Spleen (tissue), 11 donors: ENCODE measurements around the gene PFDN5. TPM values are rescaled to one million over a fixed set of nuclear protein-coding genes. Genes with fewer than 3 reads are reported as not detected.

Experiments used
- DNase-seq: peaks from one replicate; pipeline ENCODE4 v3.0.0-alpha.2; 2020
- H3K27ac ChIP-seq, 8 donors: fragments of 200-600 bp; sonication (generic) in 7 of 8; 1 replicate in 4 of 8; 2 replicates in 4 of 8; pipeline versions ENCODE4 v1.5.0 to v1.8.0; 2016 to 2021; ENCODE audit warnings: inconsistent platforms in 4 of 8, mild to moderate bottlenecking in 4 of 8, moderate library complexity in 1 of 8
- H3K27me3 ChIP-seq, 7 donors: fragments of 200-600 bp; sonication (generic) in 6 of 7; replicated peaks in 1 of 7; 1 replicate in 4 of 7; 2 replicates in 3 of 7; pipeline versions ENCODE4 v1.5.0 to v1.8.0; 2016 to 2021; ENCODE audit warnings: inconsistent platforms in 3 of 7, mild to moderate bottlenecking in 1 of 7
- H3K36me3 ChIP-seq, 6 donors: fragments of 200-600 bp; sonication (generic) in 5 of 6; 1 replicate in 4 of 6; 2 replicates in 2 of 6; pipeline versions ENCODE4 v1.5.0 to v1.8.0; 2016 to 2021; ENCODE audit warnings: inconsistent platforms in 2 of 6
- H3K4me1 ChIP-seq, 6 donors: fragments of 200-600 bp; sonication (generic) in 5 of 6; 1 replicate in 3 of 6; 2 replicates in 3 of 6; pipeline versions ENCODE4 v1.5.0 to v1.8.0; 2016 to 2021; ENCODE audit warnings: inconsistent platforms in 3 of 6
- H3K4me3 ChIP-seq, 8 donors: fragments of 200-600 bp; sonication (generic) in 7 of 8; 1 replicate in 4 of 8; 2 replicates in 4 of 8; pipeline versions ENCODE4 v1.5.0 to v1.8.0; 2016 to 2021; ENCODE audit warnings: inconsistent platforms in 4 of 8, mild to moderate bottlenecking in 4 of 8, moderate library complexity in 2 of 8
- H3K9me3 ChIP-seq, 8 donors: fragments of 200-600 bp; sonication (generic) in 7 of 8; 1 replicate in 4 of 8; 2 replicates in 4 of 8; pipeline versions ENCODE4 v1.5.0 to v1.8.0; 2016 to 2021; ENCODE audit warnings: inconsistent platforms in 4 of 8
- CTCF ChIP-seq, 11 experiments: fragments of 200-600 bp in 7 of 11; fragments of 450-650 bp in 4 of 11; sonication (generic) in 4 of 11; IDR thresholded peaks in 8 of 11; conservative IDR thresholded peaks in 3 of 11; 1 replicate in 7 of 11; 2 replicates in 4 of 11; pipeline versions ENCODE4 v1.4.0 to v1.8.0; 2016 to 2021; ENCODE audit warnings: antibody characterized with exemption in 11 of 11, inconsistent platforms in 4 of 11, mild to moderate bottlenecking in 1 of 11
- POLR2A ChIP-seq, 3 donors: fragments of 450-650 bp; IDR thresholded peaks; one replicate each; pipeline ENCODE4 v1.5.1; 2017; ENCODE audit warnings: antibody characterized with exemption in 3 of 3, mild to moderate bottlenecking in 1 of 3
- POLR2AphosphoS5 ChIP-seq, 3 donors: sonication (generic); formaldehyde crosslinking; IDR thresholded peaks; one replicate each; pipeline ENCODE4 v1.5.1; 2017; ENCODE audit warnings: antibody characterized with exemption in 3 of 3
- WGBS, 5 donors: extraction: QIAGEN DNeasy Blood & Tissue Kit in 3 of 5; methylation state at CpG; one replicate each; pipeline versions ENCODE4 v1.1.5 to v1.1.7; 2013 to 2018; 5-methylcytosine and 5-hydroxymethylcytosine counted together
- intact Hi-C: fragments of 100-400 bp; cut with DNase I; formaldehyde crosslinking; loops from one replicate; pipeline ENCODE4 v1.15.0; 2023; ENCODE audit warnings: low total_unique reads
- polyA plus RNA-seq, 3 donors: library from polyadenylated mRNA; stranded (reverse); fragments of 200-250 nt; gene quantifications; one replicate each; pipeline ENCODE4 v1.2.1, GENCODE V29; 2013
- total RNA-seq, 7 donors: library from RNA; depleted of rRNA in 3 of 7; stranded (reverse); fragments of >200 nt in 3 of 7; fragmentation: NEBNext Ultra II Directional in 4 of 7; extraction: Animal tissue kit (Norgen Biotek cat#: 25700) in 4 of 7; gene quantifications; one replicate each; pipeline versions ENCODE4 v1.1.0 to v1.2.1, GENCODE V29; 2016 to 2021
- donor health status: healthy with polysubstance abuse.
- donor health status: DM: no; HTN: no; CAD: no; lungs with moderate emphysema.
- donor health status: DM: no; HTN: no; CAD: no.
- donor health status: Bipolar disorder and iron deficiency.
- donor health status: healthy.
- donor health status: DM: no; HTN: no; CAD: no.
- donor health status: DM: yes; HTN: yes; CAD: no.

The PFDN5 gene
- total and polyA plus RNA-seq, 10 donors, result 399 to 2,525 (median 730) TPM

- no peak overlapping the region for H3K27ac ChIP-seq
- peaks cover 0 to 67% (median 6%) of the 10 kb centered on the region in 7 donors for H3K27me3 ChIP-seq
- no peak overlapping the region for H3K4me3 ChIP-seq
- no peak for DNase-seq
- no peaks in the 10 kb centered on the region for H3K36me3 ChIP-seq
- H3K4me1 ChIP-seq, result peaks cover 0 to 11% (median 0%) of the 10 kb centered on the region in 6 donors
- intact Hi-C loops, result no loop called here
- no peak for TF ChIP-seq POLR2A (IDR thresholded peaks at IDR 0.05)
- no peak for TF ChIP-seq POLR2AphosphoS5 (IDR thresholded peaks at IDR 0.05)
- no peak for TF ChIP-seq CTCF (IDR thresholded peaks at IDR 0.05 in 8 of 11, conservative IDR thresholded peaks at IDR 0.05 in 3 of 11)
- no peaks in the 10 kb centered on the region for H3K9me3 ChIP-seq
- WGBS, 5 donors, result 59 to 72% (median 66%) methylated on average over 6 to 7 of the region's 7 CpGs
These were observed 38.5 kb downstream of the PFDN5 start for GRCh38 chr12:53333845-53334244.

DNA sequence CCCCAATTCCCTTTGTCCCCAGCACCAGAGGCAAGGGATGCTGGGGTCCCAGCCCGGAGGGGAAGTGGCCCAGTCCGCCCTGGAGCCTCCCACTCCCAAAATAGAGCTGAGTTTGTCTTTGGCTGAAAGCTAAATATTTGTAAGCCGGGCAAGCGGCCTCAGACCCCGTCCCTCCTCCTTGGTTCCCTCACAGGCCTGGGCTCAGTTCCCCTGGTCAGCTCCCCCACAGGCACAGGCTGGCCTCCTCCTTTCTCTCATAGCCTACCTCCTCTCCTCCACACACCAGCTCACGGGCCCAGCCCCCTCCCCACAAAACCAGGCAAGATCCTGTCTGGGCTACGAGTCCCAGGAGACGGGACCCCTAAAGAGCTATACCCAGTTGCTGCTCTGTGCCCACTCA is 39.5 kb downstream of the PFDN5 start:
- no peak overlapping the region for H3K4me3 ChIP-seq
- 72 to 96% (median 92%) methylated on average over 7 to 8 of the region's 8 CpGs for WGBS, 5 donors
- intact Hi-C loops, result no loop called here
- no peak for TF ChIP-seq POLR2AphosphoS5 (IDR thresholded peaks at IDR 0.05)
- TF ChIP-seq CTCF (IDR thresholded peaks at IDR 0.05 in 8 of 11, conservative IDR thresholded peaks at IDR 0.05 in 3 of 11), result no peak
- TF ChIP-seq POLR2A (IDR thresholded peaks at IDR 0.05), result no peak
- no peaks in the 10 kb centered on the region for H3K36me3 ChIP-seq
- H3K27me3 ChIP-seq, result peaks cover 0 to 73% (median 6%) of the 10 kb centered on the region in 7 donors
- H3K27ac ChIP-seq, result no peak overlapping the region
- H3K4me1 ChIP-seq, result peaks cover 0 to 11% (median 0%) of the 10 kb centered on the region in 6 donors
- no peaks in the 10 kb centered on the region for H3K9me3 ChIP-seq
- DNase-seq, result no peak

DNA sequence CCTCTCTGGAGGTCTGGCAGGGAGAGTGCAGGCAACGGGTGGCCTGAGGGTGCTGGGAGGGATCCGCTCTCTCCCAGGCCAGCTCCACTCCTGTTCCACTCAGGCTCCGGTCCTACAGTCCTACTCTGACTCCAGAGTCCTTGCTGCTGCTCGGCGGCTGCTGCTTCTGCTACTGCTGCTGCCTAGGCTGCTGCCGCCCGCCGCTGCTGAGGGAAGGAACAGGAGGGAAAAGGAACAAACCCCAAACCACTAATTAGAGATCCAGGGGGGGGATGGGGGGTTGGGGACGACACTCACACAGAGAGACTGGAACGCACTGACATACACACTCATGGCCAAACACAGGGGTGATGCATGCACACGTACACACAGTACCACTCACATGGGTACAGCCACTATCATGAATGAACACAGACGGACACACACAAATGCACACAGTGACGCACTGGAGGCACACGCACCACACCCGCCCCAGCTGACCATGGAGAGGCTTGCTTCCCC is 40.9 kb downstream of the PFDN5 start, which contains the start of gene SP7:
SP7 (minus strand) TSS at position 174 of the 501 bp plus-strand sequence. CDS start 708 bp downstream, outside the sequence.
- Histone ChIP-seq H3K4me1 (peaks cover 0 to 11% (median 0%) of the 10 kb centered on the region in 6 donors), H3K36me3 (no peaks in the 10 kb centered on the region), H3K27ac (no peak within 1 kb of the TSS), H3K27me3 (peaks cover 0 to 68% (median 6%) of the 10 kb centered on the region in 7 donors), H3K9me3 (no peaks in the 10 kb centered on the region), H3K4me3 (no peak within 1 kb of the TSS)
- intact Hi-C loops, result no loop called here
- WGBS, 5 donors, result 19 to 36% (median 33%) methylated on average over 14 to 15 of the region's 15 CpGs
- TF ChIP-seq CTCF (IDR thresholded peaks at IDR 0.05 in 8 of 11, conservative IDR thresholded peaks at IDR 0.05 in 3 of 11) (no peak), POLR2AphosphoS5 (IDR thresholded peaks at IDR 0.05) (no peak), POLR2A (IDR thresholded peaks at IDR 0.05) (no peak)
- DNase-seq, result no peak

DNA sequence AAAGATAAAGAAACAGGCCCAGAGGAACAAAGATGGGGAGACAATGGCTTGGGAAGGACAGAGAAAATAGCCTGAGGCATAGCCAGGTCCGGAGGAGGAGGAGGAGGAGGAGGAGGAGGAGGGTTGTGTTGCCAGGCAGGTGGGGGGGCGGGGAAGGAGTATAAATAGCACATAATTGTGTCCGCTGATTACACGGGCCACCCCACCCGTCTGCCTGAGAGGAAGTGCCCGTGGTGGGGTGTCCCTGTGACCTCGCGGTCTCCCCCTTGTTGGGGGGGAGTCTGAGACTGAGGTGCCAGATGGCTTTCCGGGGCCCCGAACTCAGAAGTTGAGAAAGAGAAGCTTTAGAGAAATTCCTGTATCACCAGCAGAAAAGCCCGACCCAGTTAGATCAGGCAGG is 42.7 kb downstream of the PFDN5 start:
- no peak for DNase-seq
- 7 to 21% (median 14%) methylated on average over 11 of the region's 11 CpGs for WGBS, 5 donors
- Histone ChIP-seq H3K4me1 (peaks cover 0 to 11% (median 0%) of the 10 kb centered on the region in 6 donors), H3K27ac (no peak overlapping the region), H3K27me3 (peaks cover 0 to 53% (median 6%) of the 10 kb centered on the region in 7 donors), H3K36me3 (no peaks in the 10 kb centered on the region), H3K4me3 (no peak overlapping the region), H3K9me3 (no peaks in the 10 kb centered on the region)
- intact Hi-C loops, result no loop called here
- TF ChIP-seq POLR2AphosphoS5 (IDR thresholded peaks at IDR 0.05) (no peak), CTCF (IDR thresholded peaks at IDR 0.05 in 8 of 11, conservative IDR thresholded peaks at IDR 0.05 in 3 of 11) (no peak), POLR2A (IDR thresholded peaks at IDR 0.05) (no peak)
